ENCODE data around the gene SLC16A7. TPM values are rescaled to one million over a fixed set of nuclear protein-coding genes. Genes with fewer than 3 reads are reported as not detected.

SLC16A7 gene
- total RNA-seq, 1 donor from 2014 or later, result 98.0 TPM

GRCh38 chr12:59652130-59652529 lies 56.3 kb downstream of the SLC16A7 start:
- intact Hi-C loops (cut with DNase I), result loop anchor here (5.0 kb wide), 1 partner anchor 35 kb away; no protein-coding TSS in a partner anchor
- DNase-seq (ENCODE audit: missing footprints) (no peak), ATAC-seq (no peak)

DNA sequence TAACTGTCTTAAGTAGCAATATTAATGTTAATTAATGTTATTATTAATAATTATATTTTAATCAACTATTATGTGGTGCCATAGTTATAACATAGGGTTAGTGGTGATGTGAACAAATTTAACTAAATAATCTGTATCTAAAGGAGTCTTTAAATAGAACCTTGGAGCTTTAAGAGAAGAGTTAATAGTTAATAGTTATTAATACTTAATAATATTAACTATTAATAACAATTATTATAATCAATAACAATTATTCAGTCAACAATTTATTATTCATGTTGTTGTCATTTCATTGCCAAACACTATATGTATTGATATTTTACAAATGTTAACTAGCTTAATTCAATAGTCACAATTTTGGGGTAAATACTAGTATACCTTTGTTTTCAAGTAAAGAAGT lies 58.2 kb downstream of the SLC16A7 start:
- DNase-seq (ENCODE audit: missing footprints) (no peak), ATAC-seq (no peak)
- intact Hi-C loops (cut with DNase I), result loop anchor here (5.0 kb wide), 1 partner anchor 37 kb away; no protein-coding TSS in a partner anchor

DNA sequence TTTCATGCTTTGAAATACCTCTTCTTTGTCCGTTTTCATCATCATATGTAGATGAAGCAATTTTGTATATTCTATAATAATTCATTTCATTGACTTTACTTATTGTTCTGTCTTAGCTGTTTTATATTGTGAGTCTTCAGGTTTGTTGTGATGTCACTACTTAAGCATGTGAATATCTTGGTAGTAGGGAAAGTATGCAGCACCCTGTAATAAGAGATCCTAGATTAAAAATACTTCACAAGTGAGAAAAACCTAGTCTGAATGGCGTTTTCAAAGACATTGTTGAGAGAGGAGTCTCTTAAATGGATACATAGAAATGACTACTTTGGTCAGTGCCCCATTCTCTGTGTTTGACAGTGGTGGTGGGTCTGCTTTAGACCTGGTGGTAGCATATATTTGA lies 61.4 kb downstream of the SLC16A7 start:
- intact Hi-C loops (cut with DNase I), result no loop called here
- DNase-seq (ENCODE audit: missing footprints) (no peak), ATAC-seq (no peak)

DNA sequence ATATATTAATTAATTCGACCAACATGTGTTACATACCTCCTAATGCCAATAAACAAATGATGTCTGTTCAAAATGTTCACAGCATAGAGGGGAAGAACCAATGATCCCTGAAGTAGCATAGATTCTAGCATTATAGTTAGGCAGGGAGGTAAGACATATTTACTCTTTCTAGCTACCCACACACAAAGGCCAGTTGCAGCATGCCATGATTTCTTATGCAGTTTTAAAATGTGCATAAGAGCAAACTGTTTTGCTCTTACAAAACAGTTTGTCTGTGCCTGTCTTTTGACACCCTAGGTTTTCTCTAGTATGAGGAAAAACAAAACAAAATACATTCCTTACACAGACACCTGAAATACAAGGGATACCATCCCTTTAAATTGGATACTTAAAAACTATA lies 61.9 kb downstream of the SLC16A7 start:
- ATAC-seq (no peak), DNase-seq (ENCODE audit: missing footprints) (no peak)
- intact Hi-C loops (cut with DNase I), result no loop called here

DNA sequence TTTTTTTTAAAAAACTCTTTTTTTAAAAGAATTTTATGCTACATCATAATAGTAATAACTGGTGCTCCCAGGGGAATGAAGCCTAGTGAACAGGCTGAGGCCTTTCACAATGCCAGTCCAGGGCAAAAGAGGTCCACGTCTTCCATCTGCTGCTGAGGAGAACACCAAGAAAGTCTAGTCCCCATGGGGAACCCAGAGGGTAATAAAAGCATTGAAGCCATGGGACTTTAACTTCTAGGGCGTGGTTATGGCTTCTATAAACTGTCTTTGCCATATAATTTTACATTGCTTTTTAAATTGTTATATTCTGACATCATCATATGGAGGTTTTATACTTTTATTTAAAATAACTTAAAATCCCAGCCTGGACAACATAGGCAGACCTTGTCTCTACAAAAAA lies 64.3 kb downstream of the SLC16A7 start:
- intact Hi-C loops (cut with DNase I), result no loop called here
- ATAC-seq (no peak), DNase-seq (ENCODE audit: missing footprints) (no peak)

DNA sequence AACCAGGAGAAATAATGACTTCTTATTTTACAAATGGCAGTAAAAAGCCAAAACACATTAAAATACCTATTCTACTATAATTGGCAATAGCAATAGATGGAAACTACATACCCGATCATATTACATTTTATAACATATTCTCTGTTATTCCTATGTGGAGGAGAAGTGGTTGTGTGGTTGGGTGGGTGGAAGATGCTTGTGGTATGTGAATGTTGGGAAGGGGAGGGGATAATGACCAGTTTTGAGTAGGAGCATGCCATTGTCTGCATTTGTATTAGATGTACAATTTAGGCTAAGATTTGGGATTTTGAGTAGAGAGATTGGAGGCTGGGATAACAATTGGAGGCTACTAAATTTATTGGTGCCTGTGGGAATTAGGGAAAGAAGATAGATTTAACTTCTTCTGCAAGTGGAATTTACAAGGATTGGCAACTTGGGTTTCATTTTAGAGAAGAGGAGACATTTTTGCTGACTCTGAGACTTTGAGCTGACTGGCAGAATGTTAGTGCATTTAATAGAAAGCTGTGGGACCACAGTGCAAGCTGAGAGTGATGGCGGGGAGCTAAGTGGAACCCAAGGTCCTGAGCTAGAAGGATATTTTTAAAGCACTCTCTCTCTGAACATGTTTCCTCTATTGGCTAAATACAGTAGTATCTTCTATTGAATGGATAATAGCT lies 65.2 kb downstream of the SLC16A7 start:
- DNase-seq (ENCODE audit: missing footprints), result no peak
- ATAC-seq, result no peak
- intact Hi-C loops (cut with DNase I), result no loop called here

DNA sequence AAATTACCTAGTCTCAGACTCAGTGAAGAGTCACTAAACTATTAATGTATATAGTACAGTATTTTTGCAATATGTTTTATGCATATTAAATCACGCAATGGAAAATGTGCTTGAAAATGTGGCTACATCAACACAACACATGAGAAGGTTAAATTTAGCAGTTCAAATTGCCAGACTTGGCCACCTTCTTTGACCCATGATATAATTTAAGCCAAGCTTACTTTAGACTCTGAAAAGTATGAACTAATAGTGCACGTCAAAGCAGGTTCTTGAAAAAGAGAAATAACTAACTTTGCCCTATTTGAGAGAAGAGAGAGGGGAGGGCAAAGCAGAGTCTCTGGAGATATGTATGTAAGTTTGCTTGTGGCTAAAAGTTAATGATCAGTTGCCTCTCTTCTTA lies 68.7 kb downstream of the SLC16A7 start:
- DNase-seq (ENCODE audit: missing footprints), result no peak
- no peak for ATAC-seq
- intact Hi-C loops (cut with DNase I), result loop anchor here (2.0 kb wide), 1 partner anchor 68 kb away; the partner anchor contains the start of gene SLC16A7

GRCh38 chr12:59665701-59666100 lies 69.9 kb downstream of the SLC16A7 start:
- intact Hi-C loops (cut with DNase I), result loop anchor here (2.0 kb wide), 1 partner anchor 69 kb away; the partner anchor contains the start of gene SLC16A7
- DNase-seq (ENCODE audit: missing footprints), result no peak
- ATAC-seq, result no peak

DNA sequence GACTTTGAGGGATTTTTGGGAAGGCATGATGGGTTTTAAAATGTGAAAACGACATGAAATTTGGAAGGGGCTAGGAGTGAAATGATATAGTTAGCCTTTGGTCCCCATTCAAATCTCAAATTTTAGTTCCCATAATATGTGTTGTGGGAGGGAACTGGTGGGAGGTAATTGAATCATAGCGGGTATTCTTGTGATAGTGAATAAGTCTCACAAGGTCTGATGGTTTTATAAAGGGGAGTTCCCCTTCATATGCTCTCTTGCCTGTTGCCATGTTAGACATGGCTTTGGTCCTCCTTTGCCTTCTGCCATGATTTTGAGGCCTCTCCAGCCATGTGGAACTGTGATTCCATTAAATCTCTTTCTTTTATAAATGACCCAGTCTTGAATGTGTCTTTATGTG lies 72.8 kb downstream of the SLC16A7 start:
- intact Hi-C loops (cut with DNase I), result no loop called here
- no peak for DNase-seq (ENCODE audit: missing footprints)
- ATAC-seq, result no peak

GRCh38 chr12:59672273-59672672 lies 76.4 kb downstream of the SLC16A7 start:
- intact Hi-C loops (cut with DNase I), result no loop called here
- ATAC-seq (no peak), DNase-seq (ENCODE audit: missing footprints) (no peak)

GRCh38 chr12:59675461-59675860 lies 79.6 kb downstream of the SLC16A7 start:
- no peak for ATAC-seq
- intact Hi-C loops (cut with DNase I), result no loop called here
- DNase-seq (ENCODE audit: missing footprints), result no peak

DNA sequence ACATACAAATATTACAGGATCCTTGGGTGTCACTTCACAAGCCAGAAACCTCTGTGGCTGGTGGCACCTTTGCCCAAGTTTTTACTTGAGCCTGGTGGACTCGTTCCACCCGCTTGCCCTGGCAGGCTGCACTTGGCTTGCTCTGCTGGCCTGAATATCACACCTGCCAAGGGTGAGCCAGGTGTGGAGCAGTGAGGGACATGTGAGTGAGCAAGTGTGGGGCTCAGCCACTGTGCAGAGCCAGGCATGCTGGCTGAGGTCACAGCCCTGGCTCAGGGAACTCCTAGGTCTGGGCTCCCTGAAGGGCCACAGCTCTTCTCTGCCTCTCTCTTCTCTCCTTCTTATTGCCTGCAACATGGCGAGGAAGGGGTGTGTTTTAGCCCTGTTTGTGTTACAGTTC lies 82.0 kb downstream of the SLC16A7 start:
- DNase-seq (ENCODE audit: missing footprints) (peak; percentile 47), ATAC-seq (no peak)
- intact Hi-C loops (cut with DNase I), result no loop called here

GRCh38 chr12:59678759-59679411 lies 83.1 kb downstream of the SLC16A7 start:
- ATAC-seq (peak; percentile 57), DNase-seq (ENCODE audit: missing footprints) (peak; percentile 34)
- intact Hi-C loops (cut with DNase I), result no loop called here

DNA sequence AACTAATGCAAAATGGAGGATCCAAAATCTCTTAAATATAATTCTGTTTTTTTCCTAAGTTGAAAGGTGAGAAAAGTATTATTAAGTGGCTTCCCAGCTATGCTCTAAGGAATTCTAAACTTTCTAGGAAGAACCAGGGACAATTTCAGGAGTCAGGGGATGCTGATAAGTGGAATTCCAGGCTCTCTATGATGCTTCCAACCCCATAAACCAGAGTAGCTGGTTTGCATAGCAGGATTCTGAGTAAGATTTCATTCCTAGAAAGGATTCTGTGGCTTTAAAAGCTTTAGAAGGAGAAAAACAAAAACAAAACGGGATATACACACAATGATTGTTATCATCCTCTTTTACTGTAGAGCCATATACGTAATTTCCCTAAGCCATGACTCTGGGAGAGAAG lies 93.9 kb downstream of the SLC16A7 start:
- ATAC-seq (no peak), DNase-seq (ENCODE audit: missing footprints) (no peak)
- intact Hi-C loops (cut with DNase I), result no loop called here

DNA sequence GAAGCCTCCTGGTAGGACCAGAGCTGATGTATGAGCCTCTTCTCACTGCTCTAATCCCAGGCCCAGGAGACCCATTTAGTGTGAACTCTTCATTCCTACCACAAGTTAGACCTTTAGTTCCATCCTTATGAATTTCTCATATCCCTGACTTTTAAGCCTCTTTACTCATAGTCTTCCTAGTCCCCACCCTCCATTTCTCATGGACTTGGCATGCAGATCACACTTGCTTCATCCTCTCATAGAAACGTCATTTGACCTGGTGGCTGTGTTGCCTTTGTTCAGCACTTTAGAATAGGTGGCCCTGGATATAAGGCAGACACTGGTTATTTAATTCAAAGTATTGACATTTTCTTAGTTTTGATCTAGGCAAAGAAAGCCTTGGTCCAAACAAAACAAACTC lies 99.5 kb downstream of the SLC16A7 start:
- ATAC-seq (no peak), DNase-seq (ENCODE audit: missing footprints) (no peak)
- intact Hi-C loops (cut with DNase I), result no loop called here

DNA sequence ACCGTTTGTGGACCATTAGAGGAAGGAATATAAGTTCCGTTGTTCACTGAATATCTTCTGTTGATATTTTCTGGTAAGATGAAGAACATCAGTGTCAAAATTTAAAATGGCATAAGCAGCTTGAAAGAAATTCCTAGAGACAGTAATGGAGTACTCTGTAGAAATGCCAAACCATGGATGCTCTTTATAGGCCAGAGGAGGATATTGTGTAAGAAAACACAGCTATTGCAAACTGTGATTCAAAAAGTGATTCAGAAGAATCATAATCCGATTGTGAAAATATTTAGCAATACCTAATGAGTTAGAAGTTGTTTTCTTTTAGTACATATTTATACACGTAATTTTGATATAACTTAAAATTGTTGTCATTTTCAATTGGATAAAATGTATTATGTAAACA lies 102.8 kb downstream of the SLC16A7 start:
- intact Hi-C loops (cut with DNase I), result no loop called here
- no peak for DNase-seq (ENCODE audit: missing footprints)
- ATAC-seq, result peak; percentile 39

DNA sequence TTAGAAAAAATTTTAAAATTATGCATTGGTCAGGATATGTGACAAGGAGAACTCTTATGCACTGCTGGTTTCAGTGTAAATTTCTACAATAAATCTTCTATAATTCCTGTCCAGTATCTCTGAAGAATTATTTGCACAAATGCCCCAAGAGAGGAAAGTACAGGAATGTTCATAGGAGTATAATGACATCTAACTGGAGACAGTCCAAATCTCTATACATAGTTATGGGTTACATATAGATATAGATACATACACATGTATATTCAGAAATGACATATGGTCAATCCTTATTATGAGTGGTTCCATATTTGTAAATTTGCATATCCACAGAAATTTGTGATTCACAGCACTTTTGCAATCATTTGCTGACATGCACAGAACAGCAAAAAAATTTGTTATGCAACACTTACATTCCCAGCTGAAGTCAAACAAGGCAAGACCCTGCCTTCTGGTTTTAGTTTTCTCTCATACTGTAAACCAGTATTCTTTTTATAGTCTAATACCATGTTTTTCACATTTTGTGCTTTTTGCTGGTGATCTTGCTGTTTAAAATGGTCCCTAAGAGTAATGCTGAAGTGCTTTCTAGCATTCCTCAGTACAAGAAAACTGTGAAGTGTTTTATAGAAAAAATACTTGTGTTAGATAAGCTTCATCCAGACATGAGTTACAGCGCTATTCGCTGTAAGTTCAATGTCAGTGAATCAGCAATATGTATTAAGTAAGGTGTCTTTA lies 103.8 kb downstream of the SLC16A7 start:
- DNase-seq (ENCODE audit: missing footprints) (no peak), ATAC-seq (peak; percentile 50)
- intact Hi-C loops (cut with DNase I), result no loop called here

GRCh38 chr12:59700153-59700450 lies 104.3 kb downstream of the SLC16A7 start:
- DNase-seq (ENCODE audit: missing footprints), result no peak
- intact Hi-C loops (cut with DNase I), result no loop called here
- no peak for ATAC-seq

- DNase-seq (ENCODE audit: missing footprints), result no peak
- no peak for ATAC-seq
- intact Hi-C loops (cut with DNase I), result no loop called here
Observed at GRCh38 chr12:59708064-59708463, 112.2 kb downstream of the SLC16A7 start.

DNA sequence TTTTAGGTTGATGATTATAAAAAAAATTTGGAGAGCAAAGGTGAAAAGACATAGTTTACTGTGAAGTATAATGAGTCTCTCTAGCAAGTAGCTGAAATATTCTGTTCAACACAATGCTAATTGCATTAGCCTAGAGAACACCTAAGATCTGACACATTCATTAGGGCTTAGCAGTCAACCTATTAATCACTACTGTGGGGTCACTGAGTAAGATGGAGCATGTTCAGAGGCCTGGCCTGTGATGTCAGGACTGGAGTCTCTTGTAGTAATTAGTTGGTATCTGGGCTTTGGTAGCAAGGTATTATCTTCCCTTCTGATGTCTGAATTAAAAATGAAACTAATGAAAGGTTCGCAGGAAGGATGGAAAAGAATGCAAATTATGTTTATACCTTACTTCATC lies 112.7 kb downstream of the SLC16A7 start:
- intact Hi-C loops (cut with DNase I), result no loop called here
- DNase-seq (ENCODE audit: missing footprints), result no peak
- ATAC-seq, result no peak

Measured in Right ventricle myocardium inferior (tissue), 1 donor.